SK-N-SH treated with all-trans-retinoic acid at 6 μM for 48 hours (cell line): Measurements from ENCODE around the gene KCNMB2.

Experiments used
- ARNTL ChIP-seq: fragments of 450-650 bp; formaldehyde crosslinking; IDR thresholded peaks from 2 replicates; pipeline ENCODE4 v1.5.0; 2020; ENCODE audit warnings: low read depth, mild to moderate bottlenecking, moderate library complexity, borderline replicate concordance
- BACH2 ChIP-seq: fragments of 250-450 bp; sonication (Bioruptor Pico); IDR thresholded peaks from 2 replicates; pipeline ENCODE4 v1.9.0; 2021; ENCODE audit warnings: mild to moderate bottlenecking, borderline replicate concordance
- ESRRG ChIP-seq: fragments of 250-450 bp; sonication (Bioruptor Pico); IDR thresholded peaks from 2 replicates; pipeline ENCODE4 v1.6.1; 2021; ENCODE audit warnings: mild to moderate bottlenecking
- ISL1 ChIP-seq: fragments of 250-450 bp; sonication (Bioruptor Pico); IDR thresholded peaks from 2 replicates; pipeline ENCODE4 v2.1.2; 2022; ENCODE audit warnings: mild to moderate bottlenecking, moderate library complexity
- PPARA ChIP-seq: fragments of 250-450 bp; sonication (Bioruptor Pico); IDR thresholded peaks from 2 replicates; pipeline ENCODE4 v1.5.0; 2020; ENCODE audit warnings: mild to moderate bottlenecking, borderline replicate concordance
- RARB ChIP-seq: fragments of 250-450 bp; sonication (Bioruptor Pico); IDR thresholded peaks from 2 replicates; pipeline ENCODE4 v1.8.0; 2021; ENCODE audit warnings: mild to moderate bottlenecking, moderate library complexity
- TCF4 ChIP-seq: fragments of 250-450 bp; sonication (Bioruptor Pico); IDR thresholded peaks from 2 replicates; pipeline ENCODE4 v1.8.0; 2021; ENCODE audit warnings: mild to moderate bottlenecking, moderate library complexity, borderline replicate concordance
- ZFP3 ChIP-seq: fragments of 250-450 bp; sonication (Bioruptor Pico); IDR thresholded peaks from 2 replicates; pipeline ENCODE4 v1.5.0; 2020; ENCODE audit warnings: mild to moderate bottlenecking, moderate library complexity
- ZFP30 ChIP-seq: fragments of 450-650 bp; formaldehyde crosslinking; IDR thresholded peaks from 2 replicates; pipeline ENCODE4 v1.5.0; 2022; ENCODE audit warnings: mild to moderate bottlenecking, moderate library complexity
- TF ChIP-seq, protein P1 (sequence below): fragments of 250-450 bp; sonication (Bioruptor Pico); IDR thresholded peaks from 2 replicates; pipeline ENCODE4 v1.8.0; 2020; ENCODE audit warnings: mild to moderate bottlenecking, moderate library complexity, borderline replicate concordance
- TF ChIP-seq, protein P2 (sequence below): fragments of 250-450 bp; sonication (Bioruptor Pico); IDR thresholded peaks from 2 replicates; pipeline ENCODE4 v1.5.1; 2020; ENCODE audit warnings: low read depth, mild to moderate bottlenecking, moderate library complexity
- TF ChIP-seq, protein P3 (sequence below): fragments of 250-450 bp; sonication (Bioruptor Pico); IDR thresholded peaks from 2 replicates; pipeline ENCODE4 v1.8.0; 2021; ENCODE audit warnings: low read depth, mild to moderate bottlenecking, moderate library complexity, borderline replicate concordance

DNA sequence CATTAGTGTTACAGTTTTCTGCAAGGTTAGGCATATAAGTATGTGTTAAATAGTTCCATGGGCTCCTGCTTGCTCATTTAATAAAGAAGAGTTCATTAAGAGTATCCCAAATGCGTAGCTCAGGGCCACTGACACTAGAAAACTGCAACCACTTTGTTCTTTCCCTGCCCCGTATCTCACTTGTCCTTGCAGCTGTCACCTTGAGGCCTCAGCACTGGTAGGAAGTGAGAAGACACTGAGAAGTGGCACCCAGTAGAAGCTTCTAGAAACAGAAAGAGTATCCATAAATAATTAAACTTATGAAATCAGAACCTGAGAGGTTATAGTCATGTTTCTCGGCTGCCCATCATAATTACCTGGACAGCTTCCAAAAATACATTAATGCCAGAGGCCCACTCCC, 266.0 kb downstream of the KCNMB2 start:
- TF ChIP-seq, protein P1, sequence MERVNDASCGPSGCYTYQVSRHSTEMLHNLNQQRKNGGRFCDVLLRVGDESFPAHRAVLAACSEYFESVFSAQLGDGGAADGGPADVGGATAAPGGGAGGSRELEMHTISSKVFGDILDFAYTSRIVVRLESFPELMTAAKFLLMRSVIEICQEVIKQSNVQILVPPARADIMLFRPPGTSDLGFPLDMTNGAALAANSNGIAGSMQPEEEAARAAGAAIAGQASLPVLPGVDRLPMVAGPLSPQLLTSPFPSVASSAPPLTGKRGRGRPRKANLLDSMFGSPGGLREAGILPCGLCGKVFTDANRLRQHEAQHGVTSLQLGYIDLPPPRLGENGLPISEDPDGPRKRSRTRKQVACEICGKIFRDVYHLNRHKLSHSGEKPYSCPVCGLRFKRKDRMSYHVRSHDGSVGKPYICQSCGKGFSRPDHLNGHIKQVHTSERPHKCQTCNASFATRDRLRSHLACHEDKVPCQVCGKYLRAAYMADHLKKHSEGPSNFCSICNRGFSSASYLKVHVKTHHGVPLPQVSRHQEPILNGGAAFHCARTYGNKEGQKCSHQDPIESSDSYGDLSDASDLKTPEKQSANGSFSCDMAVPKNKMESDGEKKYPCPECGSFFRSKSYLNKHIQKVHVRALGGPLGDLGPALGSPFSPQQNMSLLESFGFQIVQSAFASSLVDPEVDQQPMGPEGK = no peak
- TF ChIP-seq RARB (CRISPR knock-in tag) (no peak), ZFP3 (no peak), PPARA (CRISPR knock-in tag) (no peak), ESRRG (no peak), BACH2 (CRISPR knock-in tag) (no peak), ARNTL (CRISPR knock-in tag) (no peak), ZFP30 (CRISPR knock-in tag) (no peak), TCF4 (CRISPR knock-in tag) (no peak), ISL1 (no peak)
- TF ChIP-seq, protein P2, sequence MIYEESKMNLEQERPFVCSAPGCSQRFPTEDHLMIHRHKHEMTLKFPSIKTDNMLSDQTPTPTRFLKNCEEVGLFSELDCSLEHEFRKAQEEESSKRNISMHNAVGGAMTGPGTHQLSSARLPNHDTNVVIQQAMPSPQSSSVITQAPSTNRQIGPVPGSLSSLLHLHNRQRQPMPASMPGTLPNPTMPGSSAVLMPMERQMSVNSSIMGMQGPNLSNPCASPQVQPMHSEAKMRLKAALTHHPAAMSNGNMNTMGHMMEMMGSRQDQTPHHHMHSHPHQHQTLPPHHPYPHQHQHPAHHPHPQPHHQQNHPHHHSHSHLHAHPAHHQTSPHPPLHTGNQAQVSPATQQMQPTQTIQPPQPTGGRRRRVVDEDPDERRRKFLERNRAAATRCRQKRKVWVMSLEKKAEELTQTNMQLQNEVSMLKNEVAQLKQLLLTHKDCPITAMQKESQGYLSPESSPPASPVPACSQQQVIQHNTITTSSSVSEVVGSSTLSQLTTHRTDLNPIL (CRISPR knock-in tag) = no peak
- TF ChIP-seq, protein P3, sequence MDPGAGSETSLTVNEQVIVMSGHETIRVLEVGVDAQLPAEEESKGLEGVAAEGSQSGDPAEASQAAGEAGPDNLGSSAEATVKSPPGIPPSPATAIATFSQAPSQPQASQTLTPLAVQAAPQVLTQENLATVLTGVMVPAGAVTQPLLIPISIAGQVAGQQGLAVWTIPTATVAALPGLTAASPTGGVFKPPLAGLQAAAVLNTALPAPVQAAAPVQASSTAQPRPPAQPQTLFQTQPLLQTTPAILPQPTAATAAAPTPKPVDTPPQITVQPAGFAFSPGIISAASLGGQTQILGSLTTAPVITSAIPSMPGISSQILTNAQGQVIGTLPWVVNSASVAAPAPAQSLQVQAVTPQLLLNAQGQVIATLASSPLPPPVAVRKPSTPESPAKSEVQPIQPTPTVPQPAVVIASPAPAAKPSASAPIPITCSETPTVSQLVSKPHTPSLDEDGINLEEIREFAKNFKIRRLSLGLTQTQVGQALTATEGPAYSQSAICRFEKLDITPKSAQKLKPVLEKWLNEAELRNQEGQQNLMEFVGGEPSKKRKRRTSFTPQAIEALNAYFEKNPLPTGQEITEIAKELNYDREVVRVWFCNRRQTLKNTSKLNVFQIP (CRISPR knock-in tag) = no peak
